ENCODE data around the gene ARSA.

Gene ARSA

DNA sequence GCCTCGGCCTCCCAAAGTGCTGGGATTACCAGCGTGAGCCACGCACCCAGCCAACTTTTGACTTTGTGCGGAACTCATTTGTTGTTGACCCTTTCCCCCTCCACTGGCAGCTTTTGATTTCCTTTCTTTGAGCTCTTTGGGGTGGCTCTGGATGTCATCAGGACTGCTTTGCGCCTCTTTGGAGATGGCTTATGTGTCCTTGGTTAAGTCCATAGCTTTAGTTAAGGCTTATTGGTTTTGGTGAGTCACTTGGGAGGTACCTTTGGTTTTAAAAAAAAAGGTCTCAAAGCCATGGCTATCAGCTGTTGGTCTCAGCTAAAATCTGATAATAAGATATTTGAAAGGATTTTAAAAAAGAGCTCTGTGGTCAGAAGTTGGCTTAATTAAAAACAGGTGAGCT lies 5.1 kb upstream of the ARSA start:
- Histone ChIP-seq H3K4me3 (ENCODE audit: low read depth, low read length) (no peak overlapping the region), H3K27ac (ENCODE audit: extremely low read depth, low read depth, low read length) (no peak overlapping the region), H3K36me3 (ENCODE audit: control insufficient read depth in 2 of 2, insufficient read depth in 1 of 2, low read length in 2 of 2) (no peaks in the 10 kb centered on the region), H3K9me3 (ENCODE audit: control insufficient read depth, insufficient read depth, low read depth, low read length) (no peaks in the 10 kb centered on the region), H3K4me1 (ENCODE audit: control insufficient read depth, insufficient read depth, low read length) (no peaks in the 10 kb centered on the region)
- TF ChIP-seq ZNF707 (tag by site-specific recombination; IDR thresholded peaks at IDR 0.05) (no peak), ZBTB48 (tag by site-specific recombination; IDR thresholded peaks at IDR 0.05) (no peak), ZNF843 (tag by site-specific recombination; IDR thresholded peaks at IDR 0.05) (no peak), ZNF48 (tag by site-specific recombination; IDR thresholded peaks at IDR 0.05) (no peak), ZNF184 (tag by site-specific recombination; IDR thresholded peaks at IDR 0.05) (no peak), ZNF211 (tag by site-specific recombination; IDR thresholded peaks at IDR 0.05; ENCODE audit: low read depth) (no peak), ZNF350 (tag by site-specific recombination; IDR thresholded peaks at IDR 0.05) (no peak), ZNF677 (tag by site-specific recombination; IDR thresholded peaks at IDR 0.05) (no peak), ZNF132 (tag by site-specific recombination; IDR thresholded peaks at IDR 0.05; ENCODE audit: borderline replicate concordance) (no peak)
- TF ChIP-seq, protein P1, sequence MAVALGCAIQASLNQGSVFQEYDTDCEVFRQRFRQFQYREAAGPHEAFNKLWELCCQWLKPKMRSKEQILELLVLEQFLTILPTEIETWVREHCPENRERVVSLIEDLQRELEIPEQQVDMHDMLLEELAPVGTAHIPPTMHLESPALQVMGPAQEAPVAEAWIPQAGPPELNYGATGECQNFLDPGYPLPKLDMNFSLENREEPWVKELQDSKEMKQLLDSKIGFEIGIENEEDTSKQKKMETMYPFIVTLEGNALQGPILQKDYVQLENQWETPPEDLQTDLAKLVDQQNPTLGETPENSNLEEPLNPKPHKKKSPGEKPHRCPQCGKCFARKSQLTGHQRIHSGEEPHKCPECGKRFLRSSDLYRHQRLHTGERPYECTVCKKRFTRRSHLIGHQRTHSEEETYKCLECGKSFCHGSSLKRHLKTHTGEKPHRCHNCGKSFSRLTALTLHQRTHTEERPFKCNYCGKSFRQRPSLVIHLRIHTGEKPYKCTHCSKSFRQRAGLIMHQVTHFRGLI (tag by site-specific recombination; IDR thresholded peaks at IDR 0.05) = no peak
- TF ChIP-seq, protein P2, sequence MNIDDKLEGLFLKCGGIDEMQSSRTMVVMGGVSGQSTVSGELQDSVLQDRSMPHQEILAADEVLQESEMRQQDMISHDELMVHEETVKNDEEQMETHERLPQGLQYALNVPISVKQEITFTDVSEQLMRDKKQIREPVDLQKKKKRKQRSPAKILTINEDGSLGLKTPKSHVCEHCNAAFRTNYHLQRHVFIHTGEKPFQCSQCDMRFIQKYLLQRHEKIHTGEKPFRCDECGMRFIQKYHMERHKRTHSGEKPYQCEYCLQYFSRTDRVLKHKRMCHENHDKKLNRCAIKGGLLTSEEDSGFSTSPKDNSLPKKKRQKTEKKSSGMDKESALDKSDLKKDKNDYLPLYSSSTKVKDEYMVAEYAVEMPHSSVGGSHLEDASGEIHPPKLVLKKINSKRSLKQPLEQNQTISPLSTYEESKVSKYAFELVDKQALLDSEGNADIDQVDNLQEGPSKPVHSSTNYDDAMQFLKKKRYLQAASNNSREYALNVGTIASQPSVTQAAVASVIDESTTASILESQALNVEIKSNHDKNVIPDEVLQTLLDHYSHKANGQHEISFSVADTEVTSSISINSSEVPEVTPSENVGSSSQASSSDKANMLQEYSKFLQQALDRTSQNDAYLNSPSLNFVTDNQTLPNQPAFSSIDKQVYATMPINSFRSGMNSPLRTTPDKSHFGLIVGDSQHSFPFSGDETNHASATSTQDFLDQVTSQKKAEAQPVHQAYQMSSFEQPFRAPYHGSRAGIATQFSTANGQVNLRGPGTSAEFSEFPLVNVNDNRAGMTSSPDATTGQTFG (tag by site-specific recombination; IDR thresholded peaks at IDR 0.05; ENCODE audit: borderline replicate concordance) = no peak
- TF ChIP-seq, protein P3, sequence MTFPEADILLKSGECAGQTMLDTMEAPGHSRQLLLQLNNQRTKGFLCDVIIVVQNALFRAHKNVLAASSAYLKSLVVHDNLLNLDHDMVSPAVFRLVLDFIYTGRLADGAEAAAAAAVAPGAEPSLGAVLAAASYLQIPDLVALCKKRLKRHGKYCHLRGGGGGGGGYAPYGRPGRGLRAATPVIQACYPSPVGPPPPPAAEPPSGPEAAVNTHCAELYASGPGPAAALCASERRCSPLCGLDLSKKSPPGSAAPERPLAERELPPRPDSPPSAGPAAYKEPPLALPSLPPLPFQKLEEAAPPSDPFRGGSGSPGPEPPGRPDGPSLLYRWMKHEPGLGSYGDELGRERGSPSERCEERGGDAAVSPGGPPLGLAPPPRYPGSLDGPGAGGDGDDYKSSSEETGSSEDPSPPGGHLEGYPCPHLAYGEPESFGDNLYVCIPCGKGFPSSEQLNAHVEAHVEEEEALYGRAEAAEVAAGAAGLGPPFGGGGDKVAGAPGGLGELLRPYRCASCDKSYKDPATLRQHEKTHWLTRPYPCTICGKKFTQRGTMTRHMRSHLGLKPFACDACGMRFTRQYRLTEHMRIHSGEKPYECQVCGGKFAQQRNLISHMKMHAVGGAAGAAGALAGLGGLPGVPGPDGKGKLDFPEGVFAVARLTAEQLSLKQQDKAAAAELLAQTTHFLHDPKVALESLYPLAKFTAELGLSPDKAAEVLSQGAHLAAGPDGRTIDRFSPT (tag by site-specific recombination; IDR thresholded peaks at IDR 0.05) = no peak
- TF ChIP-seq, protein P4, sequence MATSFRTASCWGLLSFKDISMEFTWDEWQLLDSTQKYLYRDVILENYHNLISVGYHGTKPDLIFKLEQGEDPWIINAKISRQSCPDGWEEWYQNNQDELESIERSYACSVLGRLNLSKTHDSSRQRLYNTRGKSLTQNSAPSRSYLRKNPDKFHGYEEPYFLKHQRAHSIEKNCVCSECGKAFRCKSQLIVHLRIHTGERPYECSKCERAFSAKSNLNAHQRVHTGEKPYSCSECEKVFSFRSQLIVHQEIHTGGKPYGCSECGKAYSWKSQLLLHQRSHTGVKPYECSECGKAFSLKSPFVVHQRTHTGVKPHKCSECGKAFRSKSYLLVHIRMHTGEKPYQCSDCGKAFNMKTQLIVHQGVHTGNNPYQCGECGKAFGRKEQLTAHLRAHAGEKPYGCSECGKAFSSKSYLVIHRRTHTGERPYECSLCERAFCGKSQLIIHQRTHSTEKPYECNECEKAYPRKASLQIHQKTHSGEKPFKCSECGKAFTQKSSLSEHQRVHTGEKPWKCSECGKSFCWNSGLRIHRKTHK (tag by site-specific recombination; IDR thresholded peaks at IDR 0.05) = no peak
- TF ChIP-seq, protein P5, sequence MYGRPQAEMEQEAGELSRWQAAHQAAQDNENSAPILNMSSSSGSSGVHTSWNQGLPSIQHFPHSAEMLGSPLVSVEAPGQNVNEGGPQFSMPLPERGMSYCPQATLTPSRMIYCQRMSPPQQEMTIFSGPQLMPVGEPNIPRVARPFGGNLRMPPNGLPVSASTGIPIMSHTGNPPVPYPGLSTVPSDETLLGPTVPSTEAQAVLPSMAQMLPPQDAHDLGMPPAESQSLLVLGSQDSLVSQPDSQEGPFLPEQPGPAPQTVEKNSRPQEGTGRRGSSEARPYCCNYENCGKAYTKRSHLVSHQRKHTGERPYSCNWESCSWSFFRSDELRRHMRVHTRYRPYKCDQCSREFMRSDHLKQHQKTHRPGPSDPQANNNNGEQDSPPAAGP (tag by site-specific recombination; IDR thresholded peaks at IDR 0.05) = no peak
- TF ChIP-seq, protein P6, sequence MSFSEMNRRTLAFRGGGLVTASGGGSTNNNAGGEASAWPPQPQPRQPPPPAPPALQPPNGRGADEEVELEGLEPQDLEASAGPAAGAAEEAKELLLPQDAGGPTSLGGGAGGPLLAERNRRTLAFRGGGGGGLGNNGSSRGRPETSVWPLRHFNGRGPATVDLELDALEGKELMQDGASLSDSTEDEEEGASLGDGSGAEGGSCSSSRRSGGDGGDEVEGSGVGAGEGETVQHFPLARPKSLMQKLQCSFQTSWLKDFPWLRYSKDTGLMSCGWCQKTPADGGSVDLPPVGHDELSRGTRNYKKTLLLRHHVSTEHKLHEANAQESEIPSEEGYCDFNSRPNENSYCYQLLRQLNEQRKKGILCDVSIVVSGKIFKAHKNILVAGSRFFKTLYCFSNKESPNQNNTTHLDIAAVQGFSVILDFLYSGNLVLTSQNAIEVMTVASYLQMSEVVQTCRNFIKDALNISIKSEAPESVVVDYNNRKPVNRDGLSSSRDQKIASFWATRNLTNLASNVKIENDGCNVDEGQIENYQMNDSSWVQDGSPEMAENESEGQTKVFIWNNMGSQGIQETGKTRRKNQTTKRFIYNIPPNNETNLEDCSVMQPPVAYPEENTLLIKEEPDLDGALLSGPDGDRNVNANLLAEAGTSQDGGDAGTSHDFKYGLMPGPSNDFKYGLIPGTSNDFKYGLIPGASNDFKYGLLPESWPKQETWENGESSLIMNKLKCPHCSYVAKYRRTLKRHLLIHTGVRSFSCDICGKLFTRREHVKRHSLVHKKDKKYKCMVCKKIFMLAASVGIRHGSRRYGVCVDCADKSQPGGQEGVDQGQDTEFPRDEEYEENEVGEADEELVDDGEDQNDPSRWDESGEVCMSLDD (tag by site-specific recombination; IDR thresholded peaks at IDR 0.05) = no peak
- TF ChIP-seq, protein P7, sequence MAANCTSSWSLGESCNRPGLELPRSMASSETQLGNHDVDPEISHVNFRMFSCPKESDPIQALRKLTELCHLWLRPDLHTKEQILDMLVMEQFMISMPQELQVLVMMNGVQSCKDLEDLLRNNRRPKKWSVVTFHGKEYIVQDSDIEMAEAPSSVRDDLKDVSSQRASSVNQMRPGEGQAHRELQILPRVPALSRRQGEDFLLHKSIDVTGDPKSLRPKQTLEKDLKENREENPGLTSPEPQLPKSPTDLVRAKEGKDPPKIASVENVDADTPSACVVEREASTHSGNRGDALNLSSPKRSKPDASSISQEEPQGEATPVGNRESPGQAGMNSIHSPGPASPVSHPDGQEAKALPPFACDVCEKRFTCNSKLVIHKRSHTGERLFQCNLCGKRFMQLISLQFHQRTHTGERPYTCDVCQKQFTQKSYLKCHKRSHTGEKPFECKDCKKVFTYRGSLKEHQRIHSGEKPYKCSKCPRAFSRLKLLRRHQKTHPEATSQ (tag by site-specific recombination; IDR thresholded peaks at IDR 0.05) = no peak
- TF ChIP-seq, protein P8, sequence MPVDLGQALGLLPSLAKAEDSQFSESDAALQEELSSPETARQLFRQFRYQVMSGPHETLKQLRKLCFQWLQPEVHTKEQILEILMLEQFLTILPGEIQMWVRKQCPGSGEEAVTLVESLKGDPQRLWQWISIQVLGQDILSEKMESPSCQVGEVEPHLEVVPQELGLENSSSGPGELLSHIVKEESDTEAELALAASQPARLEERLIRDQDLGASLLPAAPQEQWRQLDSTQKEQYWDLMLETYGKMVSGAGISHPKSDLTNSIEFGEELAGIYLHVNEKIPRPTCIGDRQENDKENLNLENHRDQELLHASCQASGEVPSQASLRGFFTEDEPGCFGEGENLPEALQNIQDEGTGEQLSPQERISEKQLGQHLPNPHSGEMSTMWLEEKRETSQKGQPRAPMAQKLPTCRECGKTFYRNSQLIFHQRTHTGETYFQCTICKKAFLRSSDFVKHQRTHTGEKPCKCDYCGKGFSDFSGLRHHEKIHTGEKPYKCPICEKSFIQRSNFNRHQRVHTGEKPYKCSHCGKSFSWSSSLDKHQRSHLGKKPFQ (tag by site-specific recombination; IDR thresholded peaks at IDR 0.05) = no peak
- POLR2A ChIA-PET = no interaction called here
- CTCF ChIA-PET = interaction anchor here (0.6 to 0.8 kb wide), 4 partner anchors 13 to 703 kb away, joined by 3 to 4 read pairs (median 3); no protein-coding TSS in a partner anchor
